T-helper 1 cell treated with Interleukin-12 subunit alpha and Interleukin-12 subunit beta and Interleukin-4 antibody, amounts not matched to agents 30 μg/mL and 1 μg/mL, for 36 hours (primary cell): Measurements from ENCODE around the gene IMPG1.

Source experiments
- H3K27ac Mint-ChIP-seq: one replicate; pipeline ENCODE4 v1.8.0; 2021; ENCODE audit warnings: mild to moderate bottlenecking, mixed read lengths
- H3K27me3 Mint-ChIP-seq: one replicate; pipeline ENCODE4 v1.8.0; 2021; ENCODE audit warnings: low read depth, mixed read lengths
- H3K36me3 Mint-ChIP-seq: one replicate; pipeline ENCODE4 v1.8.0; 2021; ENCODE audit warnings: low read depth, mixed read lengths
- H3K4me1 Mint-ChIP-seq: one replicate; pipeline ENCODE4 v1.8.0; 2021; ENCODE audit warnings: low read depth, mixed read lengths
- H3K4me3 Mint-ChIP-seq: one replicate; pipeline ENCODE4 v1.8.0; 2021; ENCODE audit warnings: mild to moderate bottlenecking, moderate library complexity, mixed read lengths
- H3K9me3 Mint-ChIP-seq: one replicate; pipeline ENCODE4 v1.8.0; 2021; ENCODE audit warnings: mixed read lengths

Gene IMPG1

GRCh38 chr6:75993236-75994162, 79.0 kb downstream of the IMPG1 start:
- H3K36me3 Mint-ChIP-seq: no peaks in the 10 kb centered on the region
- H3K27me3 Mint-ChIP-seq: no peaks in the 10 kb centered on the region
- H3K4me1 Mint-ChIP-seq: no peaks in the 10 kb centered on the region

GRCh38 chr6:75991941-75992340, 80.5 kb downstream of the IMPG1 start:
- H3K9me3 Mint-ChIP-seq: no peaks in the 10 kb centered on the region
- H3K27me3 Mint-ChIP-seq: no peaks in the 10 kb centered on the region
- H3K4me3 Mint-ChIP-seq: no peak overlapping the region
- no peaks in the 10 kb centered on the region for H3K36me3 Mint-ChIP-seq
- no peak overlapping the region for H3K27ac Mint-ChIP-seq
- H3K4me1 Mint-ChIP-seq: no peaks in the 10 kb centered on the region

More at GRCh38 chr6:75993236-75994162, 79.0 kb downstream of the IMPG1 start:
- Mint-ChIP-seq H3K4me3 (no peak overlapping the region), H3K27ac (no peak overlapping the region), H3K9me3 (no peaks in the 10 kb centered on the region)

GRCh38 chr6:75986935-75987334, 85.5 kb downstream of the IMPG1 start:
- Mint-ChIP-seq H3K9me3 (no peaks in the 10 kb centered on the region), H3K36me3 (no peaks in the 10 kb centered on the region), H3K4me1 (no peaks in the 10 kb centered on the region), H3K27ac (no peak overlapping the region), H3K4me3 (no peak overlapping the region), H3K27me3 (no peaks in the 10 kb centered on the region)

GRCh38 chr6:75975904-75976303, 96.6 kb downstream of the IMPG1 start:
- H3K4me1 Mint-ChIP-seq: no peaks in the 10 kb centered on the region
- no peaks in the 10 kb centered on the region for H3K36me3 Mint-ChIP-seq
- no peak overlapping the region for H3K27ac Mint-ChIP-seq
- H3K9me3 Mint-ChIP-seq: no peaks in the 10 kb centered on the region
- H3K27me3 Mint-ChIP-seq: no peaks in the 10 kb centered on the region
- H3K4me3 Mint-ChIP-seq: no peak overlapping the region

- Mint-ChIP-seq H3K9me3 (no peaks in the 10 kb centered on the region), H3K4me1 (no peaks in the 10 kb centered on the region), H3K27ac (no peak overlapping the region), H3K4me3 (no peak overlapping the region), H3K36me3 (no peaks in the 10 kb centered on the region), H3K27me3 (no peaks in the 10 kb centered on the region)
Observed at GRCh38 chr6:75970093-75970492, 102.4 kb downstream of the IMPG1 start.

GRCh38 chr6:75968143-75968542, 104.3 kb downstream of the IMPG1 start:
- H3K27me3 Mint-ChIP-seq: no peaks in the 10 kb centered on the region
- no peak overlapping the region for H3K27ac Mint-ChIP-seq
- no peaks in the 10 kb centered on the region for H3K4me1 Mint-ChIP-seq
- H3K36me3 Mint-ChIP-seq: no peaks in the 10 kb centered on the region
- no peak overlapping the region for H3K4me3 Mint-ChIP-seq
- no peaks in the 10 kb centered on the region for H3K9me3 Mint-ChIP-seq

GRCh38 chr6:75963569-75963968, 108.9 kb downstream of the IMPG1 start:
- no peaks in the 10 kb centered on the region for H3K27me3 Mint-ChIP-seq
- H3K27ac Mint-ChIP-seq: no peak overlapping the region
- H3K36me3 Mint-ChIP-seq: no peaks in the 10 kb centered on the region
- no peak overlapping the region for H3K4me3 Mint-ChIP-seq
- no peaks in the 10 kb centered on the region for H3K4me1 Mint-ChIP-seq
- H3K9me3 Mint-ChIP-seq: no peaks in the 10 kb centered on the region

GRCh38 chr6:75952128-75952527, 120.3 kb downstream of the IMPG1 start:
- Mint-ChIP-seq H3K9me3 (no peaks in the 10 kb centered on the region), H3K4me1 (no peaks in the 10 kb centered on the region), H3K27ac (no peak overlapping the region), H3K27me3 (no peaks in the 10 kb centered on the region), H3K36me3 (no peaks in the 10 kb centered on the region), H3K4me3 (no peak overlapping the region)

- Mint-ChIP-seq H3K4me3 (no peak overlapping the region), H3K27me3 (no peaks in the 10 kb centered on the region), H3K9me3 (no peaks in the 10 kb centered on the region), H3K27ac (no peak overlapping the region), H3K36me3 (no peaks in the 10 kb centered on the region), H3K4me1 (no peaks in the 10 kb centered on the region)
Observed at GRCh38 chr6:75947935-75948334, 124.5 kb downstream of the IMPG1 start.

GRCh38 chr6:75946146-75946831, 126.2 kb downstream of the IMPG1 start:
- Mint-ChIP-seq H3K27ac (no peak overlapping the region), H3K4me3 (no peak overlapping the region), H3K4me1 (no peaks in the 10 kb centered on the region), H3K9me3 (no peaks in the 10 kb centered on the region), H3K36me3 (no peaks in the 10 kb centered on the region), H3K27me3 (no peaks in the 10 kb centered on the region)

GRCh38 chr6:75943381-75943780, 129.1 kb downstream of the IMPG1 start:
- H3K9me3 Mint-ChIP-seq: no peaks in the 10 kb centered on the region
- H3K27ac Mint-ChIP-seq: no peak overlapping the region
- H3K27me3 Mint-ChIP-seq: no peaks in the 10 kb centered on the region
- H3K4me1 Mint-ChIP-seq: no peaks in the 10 kb centered on the region
- H3K4me3 Mint-ChIP-seq: no peak overlapping the region
- no peaks in the 10 kb centered on the region for H3K36me3 Mint-ChIP-seq

- H3K9me3 Mint-ChIP-seq: no peaks in the 10 kb centered on the region
- H3K4me1 Mint-ChIP-seq: no peaks in the 10 kb centered on the region
- peaks cover 8% of the 10 kb centered on the region for H3K27me3 Mint-ChIP-seq
- H3K4me3 Mint-ChIP-seq: no peak overlapping the region
- no peaks in the 10 kb centered on the region for H3K36me3 Mint-ChIP-seq
- H3K27ac Mint-ChIP-seq: no peak overlapping the region
Observed at GRCh38 chr6:75941509-75941908, 131.0 kb downstream of the IMPG1 start.

- peaks cover 15% of the 10 kb centered on the region for H3K27me3 Mint-ChIP-seq
- H3K4me1 Mint-ChIP-seq: no peaks in the 10 kb centered on the region
- H3K27ac Mint-ChIP-seq: no peak overlapping the region
- H3K36me3 Mint-ChIP-seq: no peaks in the 10 kb centered on the region
- no peaks in the 10 kb centered on the region for H3K9me3 Mint-ChIP-seq
- no peak overlapping the region for H3K4me3 Mint-ChIP-seq
Observed at GRCh38 chr6:75940564-75940963, 131.9 kb downstream of the IMPG1 start.

- Mint-ChIP-seq H3K27me3 (peaks cover 24% of the 10 kb centered on the region), H3K4me3 (no peak overlapping the region), H3K9me3 (no peaks in the 10 kb centered on the region), H3K36me3 (no peaks in the 10 kb centered on the region), H3K27ac (no peak overlapping the region), H3K4me1 (peaks cover 6% of the 10 kb centered on the region)
Observed at GRCh38 chr6:75937846-75938245, 134.6 kb downstream of the IMPG1 start.

GRCh38 chr6:75936682-75937081, 135.8 kb downstream of the IMPG1 start:
- Mint-ChIP-seq H3K4me1 (peaks cover 6% of the 10 kb centered on the region), H3K27me3 (peaks cover 24% of the 10 kb centered on the region), H3K9me3 (no peaks in the 10 kb centered on the region), H3K4me3 (no peak overlapping the region), H3K36me3 (no peaks in the 10 kb centered on the region), H3K27ac (no peak overlapping the region)
